ENCODE results near the gene TMEM271. TPM values are rescaled to one million over a fixed set of nuclear protein-coding genes. Genes with fewer than 3 reads are reported as not detected.
A peak's percentile ranks its signal among the peaks of the same experiment; 100 is the strongest.

TMEM271 gene
- total and polyA plus RNA-seq, 10 donors: not detected

DNA sequence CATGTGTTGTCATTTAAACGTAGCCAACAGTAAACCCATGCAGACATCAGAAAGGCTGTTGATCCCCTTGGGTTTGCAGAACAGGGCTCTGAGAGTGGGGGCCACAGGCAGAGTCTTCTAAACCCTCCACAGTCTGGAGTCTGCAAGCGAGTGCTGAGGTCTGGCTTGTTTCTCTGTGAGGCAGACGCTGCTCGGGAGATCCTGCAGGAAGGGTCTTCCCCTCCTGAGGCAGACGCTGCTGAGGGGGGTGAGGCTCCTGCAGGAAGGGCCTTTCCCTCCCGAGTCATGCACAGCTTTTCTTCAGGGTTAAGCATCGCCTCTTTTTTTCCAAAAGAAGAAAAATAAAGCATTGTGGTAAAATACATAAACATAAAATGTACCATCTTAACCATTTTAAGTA is 32.1 kb upstream of the TMEM271 start:
- DNase-seq: peak; percentile 30
- Histone ChIP-seq H3K4me1 (peaks cover 0 to 6% (median 0%) of the 10 kb centered on the region in 6 donors), H3K9me3 (no peaks in the 10 kb centered on the region), H3K36me3 (no peaks in the 10 kb centered on the region), H3K27me3 (replicated peaks in 1 of 7) (peaks cover 0 to 51% (median 0%) of the 10 kb centered on the region in 7 donors), H3K4me3 (no peak overlapping the region), H3K27ac (no peak overlapping the region)
- no peak for TF ChIP-seq POLR2A (IDR thresholded peaks at IDR 0.05)
- TF ChIP-seq, protein P1, sequence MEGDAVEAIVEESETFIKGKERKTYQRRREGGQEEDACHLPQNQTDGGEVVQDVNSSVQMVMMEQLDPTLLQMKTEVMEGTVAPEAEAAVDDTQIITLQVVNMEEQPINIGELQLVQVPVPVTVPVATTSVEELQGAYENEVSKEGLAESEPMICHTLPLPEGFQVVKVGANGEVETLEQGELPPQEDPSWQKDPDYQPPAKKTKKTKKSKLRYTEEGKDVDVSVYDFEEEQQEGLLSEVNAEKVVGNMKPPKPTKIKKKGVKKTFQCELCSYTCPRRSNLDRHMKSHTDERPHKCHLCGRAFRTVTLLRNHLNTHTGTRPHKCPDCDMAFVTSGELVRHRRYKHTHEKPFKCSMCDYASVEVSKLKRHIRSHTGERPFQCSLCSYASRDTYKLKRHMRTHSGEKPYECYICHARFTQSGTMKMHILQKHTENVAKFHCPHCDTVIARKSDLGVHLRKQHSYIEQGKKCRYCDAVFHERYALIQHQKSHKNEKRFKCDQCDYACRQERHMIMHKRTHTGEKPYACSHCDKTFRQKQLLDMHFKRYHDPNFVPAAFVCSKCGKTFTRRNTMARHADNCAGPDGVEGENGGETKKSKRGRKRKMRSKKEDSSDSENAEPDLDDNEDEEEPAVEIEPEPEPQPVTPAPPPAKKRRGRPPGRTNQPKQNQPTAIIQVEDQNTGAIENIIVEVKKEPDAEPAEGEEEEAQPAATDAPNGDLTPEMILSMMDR (IDR thresholded peaks at IDR 0.05 in 8 of 11, conservative IDR thresholded peaks at IDR 0.05 in 3 of 11): no peak
- 42 to 49% (median 45%) methylated on average over 7 of the region's 7 CpGs for WGBS, 5 donors
- intact Hi-C loops (cut with DNase I; ENCODE audit: low total_unique reads): no loop called here

DNA sequence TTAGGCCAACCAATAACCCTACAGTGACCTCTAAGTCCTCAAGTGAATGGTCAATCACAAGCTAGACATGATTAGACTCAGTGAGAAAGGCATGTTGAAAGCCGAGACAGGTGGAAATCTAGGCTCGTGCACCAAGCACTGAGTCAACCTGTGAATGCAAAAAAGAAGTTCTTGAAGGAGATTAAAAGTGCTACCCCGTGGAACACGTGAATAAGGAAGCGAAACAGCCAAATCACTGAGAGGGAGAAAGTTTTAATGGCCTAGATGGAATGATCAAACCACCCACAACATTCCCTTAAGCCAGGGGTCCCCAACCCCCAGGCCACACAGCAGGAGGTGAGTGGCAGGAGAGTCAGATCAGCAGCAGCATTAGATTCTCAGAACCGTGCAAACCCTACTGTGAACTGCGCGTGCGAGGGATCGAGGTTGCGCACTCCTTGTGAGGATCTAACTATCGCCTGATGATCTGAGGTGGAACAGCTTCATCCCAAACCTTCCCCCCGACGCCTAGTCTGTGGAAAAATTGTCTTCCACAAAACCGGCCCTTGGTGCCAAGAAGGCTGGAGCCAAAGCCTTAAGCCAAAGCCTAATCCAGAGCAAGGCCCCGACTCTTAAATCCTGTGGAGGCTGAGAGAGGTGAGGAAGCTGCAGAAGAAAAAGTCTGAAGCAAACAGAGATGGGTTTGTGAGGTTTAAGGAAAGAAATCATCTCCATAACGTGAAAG is 29.8 kb upstream of the TMEM271 start:
- Histone ChIP-seq H3K27me3 (replicated peaks in 1 of 7) (peaks cover 0 to 54% (median 0%) of the 10 kb centered on the region in 7 donors), H3K4me1 (peaks cover 0 to 6% (median 0%) of the 10 kb centered on the region in 6 donors), H3K27ac (no peak overlapping the region), H3K4me3 (no peak overlapping the region), H3K9me3 (peaks cover 0 to 7% (median 0%) of the 10 kb centered on the region in 8 donors), H3K36me3 (no peaks in the 10 kb centered on the region)
- intact Hi-C loops (cut with DNase I; ENCODE audit: low total_unique reads): no loop called here
- DNase-seq: peak; percentile 27
- WGBS, 5 donors: 77 to 87% (median 82%) methylated on average over 17 of the region's 17 CpGs
- TF ChIP-seq POLR2AphosphoS5 (IDR thresholded peaks at IDR 0.05): no peak

DNA sequence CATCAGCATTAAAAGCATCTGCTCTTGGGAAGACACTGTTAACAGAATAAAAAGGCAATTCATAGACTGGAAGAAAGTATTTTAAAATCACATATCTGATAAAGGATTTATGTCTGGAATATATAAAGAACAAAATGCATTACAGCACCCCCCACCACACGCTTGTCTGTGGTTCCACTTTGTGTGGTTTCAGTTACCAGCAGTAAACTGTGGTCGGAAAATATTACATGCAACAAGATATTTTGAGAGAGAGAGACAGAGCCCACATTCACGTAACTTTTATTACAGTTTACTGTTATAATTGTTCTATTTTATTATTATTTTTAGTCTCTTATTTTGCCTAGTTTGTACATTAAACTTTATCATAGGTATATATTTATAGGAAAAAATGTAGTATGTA is 28.0 kb upstream of the TMEM271 start:
- Histone ChIP-seq H3K4me1 (peaks cover 0 to 6% (median 0%) of the 10 kb centered on the region in 6 donors), H3K27ac (no peak overlapping the region), H3K36me3 (no peaks in the 10 kb centered on the region), H3K9me3 (peaks cover 0 to 10% (median 0%) of the 10 kb centered on the region in 8 donors), H3K27me3 (replicated peaks in 1 of 7) (peaks cover 0 to 54% (median 0%) of the 10 kb centered on the region in 7 donors), H3K4me3 (no peak overlapping the region)
- WGBS, 5 donors: 19 to 30% (median 27%) methylated on average over 3 of the region's 3 CpGs
- DNase-seq: no peak
- intact Hi-C loops (cut with DNase I; ENCODE audit: low total_unique reads): no loop called here
- TF ChIP-seq POLR2AphosphoS5 (IDR thresholded peaks at IDR 0.05) (no peak), POLR2A (IDR thresholded peaks at IDR 0.05) (no peak)
- TF ChIP-seq, protein P1 (IDR thresholded peaks at IDR 0.05 in 8 of 11, conservative IDR thresholded peaks at IDR 0.05 in 3 of 11): no peak

DNA sequence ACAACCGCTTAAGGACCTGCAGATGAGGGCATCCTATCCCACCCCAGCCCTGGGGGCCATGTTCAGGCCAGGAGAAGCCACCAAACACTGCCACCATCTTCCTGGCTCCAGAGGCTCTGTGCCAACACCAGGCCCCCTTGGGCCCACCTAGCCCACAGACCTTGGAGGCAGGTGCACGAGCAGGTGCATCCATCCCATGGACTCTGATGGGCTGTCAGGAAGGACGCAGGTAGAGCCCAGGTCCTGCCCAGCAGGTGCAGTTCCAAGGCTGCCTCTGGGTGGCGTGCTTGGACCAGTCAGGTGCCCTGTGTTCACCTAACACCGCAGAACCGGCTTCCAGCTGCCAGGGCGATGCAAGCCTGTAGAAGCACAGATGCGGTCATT is 26.5 kb upstream of the TMEM271 start:
- 15 to 27% (median 20%) methylated on average over 6 to 8 of the region's 8 CpGs for WGBS, 5 donors
- no peak for TF ChIP-seq POLR2A (IDR thresholded peaks at IDR 0.05)
- TF ChIP-seq POLR2AphosphoS5 (IDR thresholded peaks at IDR 0.05): no peak
- TF ChIP-seq, protein P1 (IDR thresholded peaks at IDR 0.05 in 8 of 11, conservative IDR thresholded peaks at IDR 0.05 in 3 of 11): peak in 7 of 11 experiments; percentile 26 to 63 (median 33)
- Histone ChIP-seq H3K4me3 (no peak overlapping the region), H3K36me3 (no peaks in the 10 kb centered on the region), H3K27ac (no peak overlapping the region), H3K27me3 (replicated peaks in 1 of 7) (peaks cover 0 to 60% (median 0%) of the 10 kb centered on the region in 7 donors), H3K9me3 (peaks cover 0 to 10% (median 0%) of the 10 kb centered on the region in 8 donors), H3K4me1 (peaks cover 0 to 6% (median 0%) of the 10 kb centered on the region in 6 donors)
- DNase-seq: peak; percentile 64
- intact Hi-C loops (cut with DNase I; ENCODE audit: low total_unique reads): no loop called here
